Loucy (cell line): ENCODE results near the gene IQCH.

Experiments used
- CTCF ChIP-seq: fragments of 200-600 bp; sonication (generic); conservative IDR thresholded peaks from 2 replicates; pipeline ENCODE4 v1.5.1; 2014; ENCODE audit warnings: mild to moderate bottlenecking, antibody characterized with exemption, low read length
- EZH2phosphoT487 ChIP-seq: fragments of 200-600 bp; IDR thresholded peaks from 2 replicates; pipeline ENCODE4 v1.6.1; 2018; ENCODE audit warnings: antibody characterized with exemption, mild to moderate bottlenecking, moderate library complexity, borderline replicate concordance

GRCh38 chr15:67244971-67245478, 9.6 kb upstream of the IQCH start:
- TF ChIP-seq CTCF (no peak), EZH2phosphoT487 (no peak)
